MCF 10A (cell line): ENCODE results near the gene GRIK1. TPM values are rescaled to one million over a fixed set of nuclear protein-coding genes. Genes with fewer than 3 reads are reported as not detected.

Experiments
- BruUV-seq: library from RNA; stranded (reverse); fragments of 400-500 nt; replicated peaks from 2 replicates; lab custom pipeline; 2021; lab: Mats Ljungman, UMichigan
- CTCF ChIA-PET: fragments of 300-600 bp; sonication (Branson Sonifier 250); formaldehyde crosslinking; extraction: SDS; loops from one replicate; lab custom pipeline; 2021; ENCODE audit warnings: antibody characterized with exemption, inconsistent platforms; lab: Yijun Ruan, JAX
- POLR2A ChIA-PET: fragments of 300-600, 350-650 bp; sonication (Branson Sonifier 250); formaldehyde crosslinking; extraction: SDS; loops from one replicate; lab custom pipeline; 2020; ENCODE audit warnings: antibody characterized with exemption, inconsistent platforms; lab: Yijun Ruan, JAX
- DNase-seq: peaks from one replicate; pipeline ENCODE4 v3.0.0-alpha.2; 2018; ENCODE audit not compliant: unreplicated experiment
- H3K27ac Mint-ChIP-seq: one replicate; pipeline ENCODE4 v1.8.0; 2022; ENCODE audit warnings: mild to moderate bottlenecking, low read depth, mixed read lengths; ENCODE audit not compliant: unreplicated experiment
- H3K27me3 Mint-ChIP-seq: one replicate; pipeline ENCODE4 v1.8.0; 2022; ENCODE audit warnings: mixed read lengths; ENCODE audit not compliant: insufficient read depth, unreplicated experiment
- H3K36me3 Mint-ChIP-seq: one replicate; pipeline ENCODE4 v1.8.0; 2022; ENCODE audit warnings: mild to moderate bottlenecking, moderate library complexity, mixed read lengths; ENCODE audit not compliant: insufficient read depth, unreplicated experiment
- H3K4me1 Mint-ChIP-seq: one replicate; pipeline ENCODE4 v1.8.0; 2022; ENCODE audit warnings: mixed read lengths; ENCODE audit not compliant: insufficient read depth, unreplicated experiment
- H3K4me3 Mint-ChIP-seq: one replicate; pipeline ENCODE4 v1.8.0; 2022; ENCODE audit warnings: mild to moderate bottlenecking, moderate library complexity, mixed read lengths; ENCODE audit not compliant: unreplicated experiment
- H3K9me3 Mint-ChIP-seq: one replicate; pipeline ENCODE4 v1.8.0; 2022; ENCODE audit warnings: mixed read lengths; ENCODE audit not compliant: unreplicated experiment
- CTCF ChIP-seq: fragments of 200-600 bp; IDR thresholded peaks from one replicate; pipeline ENCODE4 v1.8.0; 2022; ENCODE audit warnings: antibody characterized with exemption, mild to moderate bottlenecking; ENCODE audit not compliant: unreplicated experiment
- intact Hi-C: fragments of 100-400 bp; cut with micrococcal nuclease; formaldehyde crosslinking; loops from 2 replicates; pipeline ENCODE4 v1.14.1; 2022
- total RNA-seq: library from RNA; stranded (reverse); gene quantifications from 2 replicates; pipeline ENCODE4 v1.2.3, GENCODE V29; 2022

Gene GRIK1
- total RNA-seq, 1 experiment from 2014 or later, result not detected

- no peaks in the 10 kb centered on the region for H3K9me3 Mint-ChIP-seq
- H3K27ac Mint-ChIP-seq, result no peak overlapping the region
- no peak overlapping the region for H3K4me3 Mint-ChIP-seq
- peaks cover 4% of the 10 kb centered on the region for H3K4me1 Mint-ChIP-seq
- BruUV-seq, result no TSS peak
- POLR2A ChIA-PET, result interaction anchor here (1.3 kb wide), 2 partner anchors 10 to 13 kb away, joined by 3 to 6 read pairs; no protein-coding TSS in a partner anchor
- no peak for TF ChIP-seq CTCF
- CTCF ChIA-PET, result interaction anchor here (0.6 kb wide), 2 partner anchors 938 to 1585 kb away, joined by 3 to 4 read pairs; no protein-coding TSS in a partner anchor
- intact Hi-C loops, result no loop called here
- H3K36me3 Mint-ChIP-seq, result no peaks in the 10 kb centered on the region
- DNase-seq, result no peak
- no peaks in the 10 kb centered on the region for H3K27me3 Mint-ChIP-seq
Measured at GRCh38 chr21:29524055-29524454, 415.7 kb downstream of the GRIK1 start.

- Mint-ChIP-seq H3K36me3 (no peaks in the 10 kb centered on the region), H3K4me3 (no peak overlapping the region), H3K27ac (no peak overlapping the region), H3K4me1 (peaks cover 4% of the 10 kb centered on the region), H3K9me3 (no peaks in the 10 kb centered on the region), H3K27me3 (no peaks in the 10 kb centered on the region)
- ChIA-PET CTCF (no interaction called here), POLR2A (interaction anchor here (0.6 to 1.3 kb wide), 3 partner anchors 11 to 130 kb away, joined by 3 to 6 read pairs (median 3); no protein-coding TSS in a partner anchor)
- intact Hi-C loops, result no loop called here
- TF ChIP-seq CTCF, result no peak
- DNase-seq, result peak; percentile 8
- BruUV-seq, result no TSS peak
Measured at GRCh38 chr21:29523646-29524045, 416.1 kb downstream of the GRIK1 start.

DNA sequence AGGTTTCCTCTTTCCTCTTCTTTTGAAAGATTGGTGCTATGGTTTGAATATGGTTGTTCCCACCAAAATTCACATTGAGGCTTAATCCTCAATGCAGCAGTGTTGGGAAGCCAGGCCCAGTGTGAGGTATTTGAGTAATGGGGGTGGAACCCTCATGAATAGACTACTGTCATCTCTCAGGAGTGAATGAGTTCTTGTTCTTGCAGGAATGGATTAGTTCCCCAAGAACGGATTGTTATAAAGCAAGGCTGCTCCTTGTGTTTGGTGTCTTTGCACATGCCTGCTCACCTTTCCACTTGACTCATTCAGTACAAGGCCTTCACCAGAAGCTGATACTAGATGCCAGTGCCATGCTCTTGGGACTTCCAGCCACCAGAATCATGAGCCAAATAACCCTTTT lies 417.9 kb downstream of the GRIK1 start:
- Mint-ChIP-seq H3K4me1 (peaks cover 4% of the 10 kb centered on the region), H3K27me3 (no peaks in the 10 kb centered on the region), H3K9me3 (no peaks in the 10 kb centered on the region), H3K4me3 (no peak overlapping the region), H3K36me3 (no peaks in the 10 kb centered on the region), H3K27ac (no peak overlapping the region)
- POLR2A ChIA-PET, result no interaction called here
- no peak for TF ChIP-seq CTCF
- intact Hi-C loops, result no loop called here
- BruUV-seq, result no TSS peak
- CTCF ChIA-PET, result interaction anchor here (0.5 to 0.7 kb wide), 5 partner anchors 12 to 49 kb away, joined by 3 to 6 read pairs (median 3); no protein-coding TSS in a partner anchor
- DNase-seq, result no peak

- H3K27ac Mint-ChIP-seq, result no peak overlapping the region
- CTCF ChIA-PET, result interaction anchor here (0.6 to 0.7 kb wide), 2 partner anchors 45 to 68 kb away, joined by 3 read pairs; no protein-coding TSS in a partner anchor
- TF ChIP-seq CTCF, result no peak
- H3K4me1 Mint-ChIP-seq, result peaks cover 4% of the 10 kb centered on the region
- no peak overlapping the region for H3K4me3 Mint-ChIP-seq
- no peaks in the 10 kb centered on the region for H3K27me3 Mint-ChIP-seq
- no peak for DNase-seq
- no peaks in the 10 kb centered on the region for H3K36me3 Mint-ChIP-seq
- peaks cover 10% of the 10 kb centered on the region for H3K9me3 Mint-ChIP-seq
- intact Hi-C loops, result no loop called here
- POLR2A ChIA-PET, result no interaction called here
- no TSS peak for BruUV-seq
Measured at GRCh38 chr21:29520171-29520570, 419.6 kb downstream of the GRIK1 start.
